Thyroid gland (tissue), 4 donors: ENCODE measurements around the gene ZCCHC13. TPM values are rescaled to one million over a fixed set of nuclear protein-coding genes. Genes with fewer than 3 reads are reported as not detected.

Source experiments
- DNase-seq, 2 donors: peaks; one replicate each; pipeline ENCODE4 v3.0.0-alpha.2; 2019
- H3K27ac ChIP-seq, 3 donors: fragments of 200-600 bp; sonication (generic); 1 replicate in 2 of 3; 2 replicates in 1 of 3; pipeline ENCODE4 v1.5.1; 2016 to 2019; ENCODE audit warnings: mild to moderate bottlenecking in 1 of 3, moderate library complexity in 1 of 3
- H3K27me3 ChIP-seq: fragments of 200-600 bp; sonication (generic); one replicate; pipeline ENCODE4 v1.5.1; 2019
- H3K36me3 ChIP-seq, 2 donors: fragments of 200-600 bp; sonication (generic); one replicate each; pipeline ENCODE4 v1.5.1; 2016 to 2019
- H3K4me1 ChIP-seq, 2 donors: fragments of 200-600 bp; sonication (generic); one replicate each; pipeline ENCODE4 v1.5.1; 2017 to 2019
- H3K4me3 ChIP-seq, 3 donors: fragments of 200-600 bp; sonication (generic); replicated peaks in 1 of 3; 1 replicate in 2 of 3; 2 replicates in 1 of 3; pipeline ENCODE4 v1.5.1; 2016; ENCODE audit warnings: mild to moderate bottlenecking in 1 of 3
- H3K9me3 ChIP-seq: fragments of 200-600 bp; sonication (generic); one replicate; pipeline ENCODE4 v1.5.1; 2017
- CTCF ChIP-seq, 6 experiments: fragments of 200-600 bp in 3 of 6; fragments of 450-650 bp in 3 of 6; sonication (generic) in 3 of 6; IDR thresholded peaks; one replicate each; pipeline ENCODE4 v1.5.1; 2016 to 2019; ENCODE audit warnings: antibody characterized with exemption in 6 of 6, mild to moderate bottlenecking in 2 of 6, inconsistent platforms in 1 of 6, moderate library complexity in 1 of 6
- POLR2A ChIP-seq, 2 donors: fragments of 450-650 bp; IDR thresholded peaks; one replicate each; pipeline ENCODE4 v1.6.1; 2017; ENCODE audit warnings: antibody characterized with exemption in 2 of 2, mild to moderate bottlenecking in 2 of 2, moderate library complexity in 1 of 2
- WGBS, 2 donors: methylation state at CpG; one replicate each; pipeline ENCODE4 v1.1.5; 2017; 5-methylcytosine and 5-hydroxymethylcytosine counted together
- intact Hi-C: fragments of 100-400 bp; cut with DNase I; formaldehyde crosslinking; loops from one replicate; pipeline ENCODE4 v1.15.1; 2023
- total RNA-seq, 4 donors: library from RNA; depleted of rRNA; stranded (reverse); fragments of >200 nt; gene quantifications; one replicate each; pipeline ENCODE4 v1.2.3, GENCODE V29; 2016

The ZCCHC13 gene
- total RNA-seq, 4 donors from 2014 or later: not detected

- intact Hi-C loops: no loop called here
- no peaks in the 10 kb centered on the region for H3K27me3 ChIP-seq
- no peak for DNase-seq
- WGBS, 2 donors: 21 to 29% methylated on average over 1 of the region's 1 CpG
- peaks cover 7 to 15% of the 10 kb centered on the region in 2 donors for H3K4me1 ChIP-seq
- H3K36me3 ChIP-seq: peaks cover 0 to 4% of the 10 kb centered on the region in 2 donors
- TF ChIP-seq CTCF (IDR thresholded peaks at IDR 0.05) (no peak), POLR2A (IDR thresholded peaks at IDR 0.05) (no peak)
- H3K4me3 ChIP-seq: no peak overlapping the region
- no peak overlapping the region for H3K27ac ChIP-seq
- no peaks in the 10 kb centered on the region for H3K9me3 ChIP-seq
Measured at GRCh38 chrX:74284391-74284952, 19.5 kb upstream of the ZCCHC13 start.

- H3K9me3 ChIP-seq: no peaks in the 10 kb centered on the region
- no peaks in the 10 kb centered on the region for H3K36me3 ChIP-seq
- no peak overlapping the region for H3K27ac ChIP-seq
- TF ChIP-seq POLR2A (IDR thresholded peaks at IDR 0.05) (no peak), CTCF (IDR thresholded peaks at IDR 0.05) (no peak)
- no peaks in the 10 kb centered on the region for H3K27me3 ChIP-seq
- DNase-seq: no peak
- 92 to 93% methylated on average over 5 of the region's 5 CpGs for WGBS, 2 donors
- no peak overlapping the region for H3K4me3 ChIP-seq
- intact Hi-C loops: no loop called here
- H3K4me1 ChIP-seq: peaks cover 6 to 15% of the 10 kb centered on the region in 2 donors
Measured at GRCh38 chrX:74286950-74287740, 16.8 kb upstream of the ZCCHC13 start.

- no peaks in the 10 kb centered on the region for H3K36me3 ChIP-seq
- H3K9me3 ChIP-seq: no peaks in the 10 kb centered on the region
- TF ChIP-seq POLR2A (IDR thresholded peaks at IDR 0.05) (no peak), CTCF (IDR thresholded peaks at IDR 0.05) (no peak)
- no peaks in the 10 kb centered on the region for H3K4me1 ChIP-seq
- intact Hi-C loops: no loop called here
- H3K27ac ChIP-seq: peak overlapping the region; percentile 81 to 90 (median 87)
- DNase-seq: no peak
- H3K4me3 ChIP-seq: peak overlapping the region in 2 of 3 donors; percentile 38 to 76
- 0 to 1% methylated on average over 6 of the region's 6 CpGs for WGBS, 2 donors
- H3K27me3 ChIP-seq: no peaks in the 10 kb centered on the region
Measured at GRCh38 chrX:74291577-74291963, 12.4 kb upstream of the ZCCHC13 start.

GRCh38 chrX:74291964-74292807 lies 11.8 kb upstream of the ZCCHC13 start:
- H3K36me3 ChIP-seq: no peaks in the 10 kb centered on the region
- no peaks in the 10 kb centered on the region for H3K4me1 ChIP-seq
- H3K9me3 ChIP-seq: no peaks in the 10 kb centered on the region
- H3K4me3 ChIP-seq: peak overlapping the region in 2 of 3 donors; percentile 38 to 76
- WGBS, 2 donors: 0% methylated on average over 20 to 41 of the region's 42 CpGs
- no peaks in the 10 kb centered on the region for H3K27me3 ChIP-seq
- H3K27ac ChIP-seq: peak overlapping the region; percentile 81 to 90 (median 87)
- intact Hi-C loops: no loop called here
- DNase-seq: peak; percentile 87 to 88
- TF ChIP-seq POLR2A (IDR thresholded peaks at IDR 0.05) (peak in 1 of 2 donors; percentile 68), CTCF (IDR thresholded peaks at IDR 0.05) (no peak)
